GM23338 (cell line): ENCODE results near the gene DCTN2. TPM values are rescaled to one million over a fixed set of nuclear protein-coding genes. Genes with fewer than 3 reads are reported as not detected.

Experiments used
- ATAC-seq: fragments of 200-7000 bp; cut with Tn5 transposase; 3 replicates; pipeline ENCODE4 v1.9.1; 2020
- DNase-seq: peaks from one replicate; pipeline ENCODE4 v3.0.0-alpha.2; 2015; ENCODE audit warnings: low spot score
- H2AFZ ChIP-seq: fragments of 200-600 bp; sonication (generic); 2 replicates; pipeline ENCODE4 v1.8.0; 2016; ENCODE audit warnings: antibody characterized with exemption, mild to moderate bottlenecking, moderate library complexity
- H3F3A ChIP-seq: fragments of 200-600 bp; sonication (generic); replicated peaks from 2 replicates; pipeline ENCODE4 v1.8.0; 2017; ENCODE audit warnings: antibody characterized with exemption, mixed run types, low read depth
- H3K27ac ChIP-seq: fragments of 200-600 bp; sonication (generic); 2 replicates; pipeline ENCODE4 v1.6.1; 2016; ENCODE audit warnings: low read depth
- H3K27me3 ChIP-seq: fragments of 200-600 bp; sonication (generic); 2 replicates; pipeline ENCODE4 v1.8.0; 2016; ENCODE audit warnings: mild to moderate bottlenecking, mixed run types, moderate library complexity; ENCODE audit not compliant: insufficient read depth
- H3K36me3 ChIP-seq: fragments of 200-600 bp; sonication (generic); 2 replicates; pipeline ENCODE4 v1.8.0; 2016; ENCODE audit warnings: mild to moderate bottlenecking; ENCODE audit not compliant: insufficient read depth
- H3K4me1 ChIP-seq: fragments of 200-600 bp; sonication (generic); 2 replicates; pipeline ENCODE4 v1.8.0; 2016; ENCODE audit warnings: mild to moderate bottlenecking, moderate library complexity; ENCODE audit not compliant: insufficient read depth
- H3K4me2 ChIP-seq: fragments of 200-600 bp; sonication (generic); 2 replicates; pipeline ENCODE4 v1.7.1; 2017; ENCODE audit warnings: mixed run types
- H3K4me3 ChIP-seq: fragments of 200-600 bp; sonication (generic); 2 replicates; pipeline ENCODE4 v1.6.1; 2016; ENCODE audit warnings: mixed run types
- H3K79me2 ChIP-seq: fragments of 200-600 bp; sonication (generic); replicated peaks from 2 replicates; pipeline ENCODE4 v1.8.0; 2017; ENCODE audit warnings: mild to moderate bottlenecking; ENCODE audit not compliant: insufficient read depth
- H3K9me2 ChIP-seq: fragments of 200-600 bp; sonication (generic); 2 replicates; pipeline ENCODE4 v1.8.0; 2017; ENCODE audit not compliant: insufficient read depth
- H4K20me1 ChIP-seq: fragments of 200-600 bp; sonication (generic); replicated peaks from 2 replicates; pipeline ENCODE4 v1.8.0; 2017; ENCODE audit warnings: mild to moderate bottlenecking; ENCODE audit not compliant: insufficient read depth
- H3K27ac Mint-ChIP-seq: 2 replicates; pipeline ENCODE4 v1.8.0; 2020; ENCODE audit warnings: inconsistent platforms, mild to moderate bottlenecking, moderate library complexity, mixed read lengths
- H3K27me3 Mint-ChIP-seq: 3 replicates; pipeline ENCODE4 v1.8.0; 2022; ENCODE audit warnings: low read depth, mild to moderate bottlenecking, moderate library complexity, mixed read lengths, inconsistent platforms; ENCODE audit not compliant: insufficient read depth, poor library complexity
- H3K36me3 Mint-ChIP-seq: 3 replicates; pipeline ENCODE4 v1.8.0; 2021; ENCODE audit warnings: low read depth, mild to moderate bottlenecking, inconsistent platforms, moderate library complexity, mixed read lengths
- H3K4me1 Mint-ChIP-seq: 3 replicates; pipeline ENCODE4 v1.8.0; 2020; ENCODE audit warnings: mild to moderate bottlenecking, inconsistent platforms, mixed read lengths
- H3K4me3 Mint-ChIP-seq: 3 replicates; pipeline ENCODE4 v1.8.0; 2021; ENCODE audit warnings: moderate library complexity, mild to moderate bottlenecking, inconsistent platforms, mixed read lengths
- H3K9me3 Mint-ChIP-seq: 3 replicates; pipeline ENCODE4 v1.8.0; 2020; ENCODE audit warnings: moderate library complexity, mild to moderate bottlenecking, inconsistent platforms, mixed read lengths
- CREB1 ChIP-seq: fragments of 250-450 bp; sonication (Bioruptor Pico); IDR thresholded peaks from 2 replicates; pipeline ENCODE4 v1.5.0; 2020; ENCODE audit warnings: low read depth, mild to moderate bottlenecking, moderate library complexity
- CTCF ChIP-seq, 2 experiments: fragments of 200-600 bp in 1 of 2; sonication (generic) in 1 of 2; conservative IDR thresholded peaks; 2 replicates each; pipeline versions ENCODE4 v1.5.1 to v1.6.1; 2016 to 2017; ENCODE audit warnings: antibody characterized with exemption in 2 of 2, low read depth in 2 of 2, mild to moderate bottlenecking in 2 of 2, moderate library complexity in 1 of 2
- ETS1 ChIP-seq: IDR thresholded peaks from 2 replicates; pipeline ENCODE4 v1.6.1; 2016; ENCODE audit warnings: antibody characterized with exemption
- EZH2 ChIP-seq: fragments of 200-600 bp; sonication (generic); IDR thresholded peaks from one replicate; pipeline ENCODE4 v1.8.0; 2017; ENCODE audit warnings: antibody characterized with exemption, mild to moderate bottlenecking, low read depth; ENCODE audit not compliant: unreplicated experiment
- EZH2phosphoT487 ChIP-seq: fragments of 200-600 bp; sonication (generic); IDR thresholded peaks from one replicate; pipeline ENCODE4 v1.8.1; 2018; ENCODE audit warnings: antibody characterized with exemption; ENCODE audit not compliant: unreplicated experiment
- JUNB ChIP-seq: IDR thresholded peaks from one replicate; pipeline ENCODE4 v1.6.1; 2016; ENCODE audit warnings: antibody characterized with exemption; ENCODE audit not compliant: unreplicated experiment
- NANOG ChIP-seq: IDR thresholded peaks from 2 replicates; pipeline ENCODE4 v1.6.1; 2016; ENCODE audit warnings: antibody characterized with exemption, borderline replicate concordance
- POLR2AphosphoS5 ChIP-seq: IDR thresholded peaks from 2 replicates; pipeline ENCODE4 v1.6.1; 2016; ENCODE audit warnings: antibody characterized with exemption, low read depth
- REST ChIP-seq: IDR thresholded peaks from one replicate; pipeline ENCODE4 v1.6.1; 2018; ENCODE audit warnings: antibody characterized with exemption; ENCODE audit not compliant: unreplicated experiment
- STAT1 ChIP-seq: IDR thresholded peaks from one replicate; pipeline ENCODE4 v1.6.1; 2016; ENCODE audit warnings: antibody characterized with exemption; ENCODE audit not compliant: unreplicated experiment
- ZNF114 ChIP-seq: fragments of 250-450 bp; sonication (Bioruptor Pico); IDR thresholded peaks from 2 replicates; pipeline ENCODE4 v1.5.0; 2020; ENCODE audit warnings: mild to moderate bottlenecking, moderate library complexity
- ZNF331 ChIP-seq: fragments of 250-450 bp; sonication (Bioruptor Pico); IDR thresholded peaks from 2 replicates; pipeline ENCODE4 v1.5.0; 2020; ENCODE audit warnings: low read depth, mild to moderate bottlenecking, moderate library complexity
- ZNF462 ChIP-seq: fragments of 250-450 bp; sonication (Bioruptor Pico); IDR thresholded peaks from 2 replicates; pipeline ENCODE4 v1.5.0; 2020; ENCODE audit warnings: mild to moderate bottlenecking, moderate library complexity
- polyA plus RNA-seq: library from polyadenylated mRNA; unstranded; fragments of >200 nt; fragmentation: Nextera tagmentation; extraction: Ambion mirVana; gene quantifications from 2 replicates; pipeline ENCODE4 v1.2.1, GENCODE V29; 2016
- total RNA-seq: library from RNA; depleted of rRNA; stranded (reverse); fragments of >200 nt; shearing (Covaris generic); gene quantifications from 2 replicates; pipeline ENCODE4 v1.2.3, GENCODE V29; 2014

Gene DCTN2
- total and polyA plus RNA-seq, 2 experiments from 2014 or later: 56.1 to 157 TPM

- peaks cover 4% of the 10 kb centered on the region for H3K4me1 ChIP-seq
- peaks cover 11% of the 10 kb centered on the region for H3K4me1 Mint-ChIP-seq
- no peak for TF ChIP-seq CTCF (conservative IDR thresholded peaks at IDR 0.05; ENCODE audit: low read depth in 2 of 2)
- TF ChIP-seq STAT1: no peak
- no peak for TF ChIP-seq JUNB
- no peak for TF ChIP-seq CREB1
- TF ChIP-seq ZNF462 (CRISPR knock-in tag): no peak
- no peak for TF ChIP-seq POLR2AphosphoS5
- no peak for TF ChIP-seq EZH2
- TF ChIP-seq REST: no peak
- TF ChIP-seq ZNF331 (CRISPR knock-in tag): no peak
- TF ChIP-seq NANOG: no peak
- TF ChIP-seq ZNF114 (CRISPR knock-in tag): no peak
- no peak for TF ChIP-seq ETS1
- TF ChIP-seq EZH2phosphoT487: no peak
- ATAC-seq: no peak
- H3K4me3 Mint-ChIP-seq: no peak overlapping the region
- H3K27me3 ChIP-seq: no peaks in the 10 kb centered on the region
- peaks cover 19% of the 10 kb centered on the region for H3K27me3 Mint-ChIP-seq
- peaks cover 29% of the 10 kb centered on the region for H3K79me2 ChIP-seq
- no peak overlapping the region for H2AFZ ChIP-seq
- DNase-seq: no peak
- H3K27ac Mint-ChIP-seq: no peak overlapping the region
- H3K36me3 Mint-ChIP-seq: peaks cover 95% of the 10 kb centered on the region
- no peaks in the 10 kb centered on the region for H3K9me2 ChIP-seq
- peaks cover 41% of the 10 kb centered on the region for H4K20me1 ChIP-seq
- H3K4me3 ChIP-seq: no peak overlapping the region
- H3K27ac ChIP-seq: no peak overlapping the region
- peaks cover 93% of the 10 kb centered on the region for H3K36me3 ChIP-seq
- H3K9me3 Mint-ChIP-seq: no peaks in the 10 kb centered on the region; the same call in 1 of the 3 replicates
- peaks cover 61% of the 10 kb centered on the region for H3F3A ChIP-seq
- no peak overlapping the region for H3K4me2 ChIP-seq
Observed at GRCh38 chr12:57513266-57513665, 33.7 kb downstream of the DCTN2 start.
